Measurements from ENCODE around the gene SIGLEC9.

Gene SIGLEC9

GRCh38 chr19:51147663-51148062 lies 23.0 kb downstream of the SIGLEC9 start:
- no peak for DNase-seq

- no peak for DNase-seq
These were observed 23.9 kb downstream of the SIGLEC9 start for GRCh38 chr19:51148580-51148979.

DNA sequence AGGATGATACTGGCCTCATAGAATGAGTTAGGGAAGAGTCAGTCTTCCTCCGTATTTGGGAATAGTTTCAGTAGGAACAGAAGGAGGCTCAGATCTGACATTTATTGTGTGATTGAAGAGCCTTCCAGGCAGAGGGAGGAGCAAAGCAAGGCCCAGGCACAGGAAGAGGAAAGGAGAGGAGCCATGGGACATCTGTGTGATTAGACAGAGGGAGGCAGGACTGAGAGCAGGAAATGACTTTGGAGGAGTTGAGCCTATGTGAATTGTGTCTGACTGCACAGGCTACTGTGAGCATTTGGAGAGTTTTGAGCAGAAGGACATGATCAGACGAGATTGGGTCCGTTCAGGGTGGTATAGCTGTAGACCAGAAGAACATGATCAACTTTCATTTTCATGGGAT lies 25.9 kb downstream of the SIGLEC9 start:
- DNase-seq: no peak

GRCh38 chr19:51156710-51157109 lies 32.0 kb downstream of the SIGLEC9 start:
- no peak for DNase-seq

- DNase-seq: no peak
These were observed 32.6 kb downstream of the SIGLEC9 start for GRCh38 chr19:51157265-51157664.

DNA sequence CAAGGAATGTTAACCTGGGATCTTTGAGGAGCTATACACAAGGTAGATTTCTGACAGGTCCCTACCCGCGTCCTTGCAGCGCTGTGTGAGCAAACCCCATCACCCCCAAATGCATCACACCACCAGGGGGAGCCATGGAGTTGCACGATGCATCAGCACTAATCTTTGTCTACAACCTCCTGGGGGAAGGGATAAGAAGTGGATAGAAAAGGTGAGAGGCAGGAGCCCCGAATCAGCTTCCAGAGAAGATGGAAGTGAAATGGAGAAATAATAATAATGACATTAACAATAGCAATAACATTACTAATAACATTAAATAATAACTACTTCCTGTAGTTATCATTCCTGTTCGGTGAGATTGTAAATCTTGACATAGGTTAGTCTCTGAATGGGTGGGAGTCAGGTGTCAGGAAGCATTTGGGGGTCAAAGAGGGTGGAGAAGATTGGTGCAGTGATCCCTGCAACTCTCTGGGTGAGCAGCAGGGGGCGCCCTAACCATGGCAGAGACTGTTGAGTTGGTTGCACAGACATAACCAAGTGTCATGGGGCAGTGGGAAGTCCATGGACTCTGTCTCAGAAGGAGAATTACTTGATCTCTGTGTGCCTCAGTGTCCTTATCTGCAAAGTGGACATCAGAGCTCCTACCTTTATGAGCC lies 33.9 kb downstream of the SIGLEC9 start:
- peak; percentile 78 for DNase-seq

DNA sequence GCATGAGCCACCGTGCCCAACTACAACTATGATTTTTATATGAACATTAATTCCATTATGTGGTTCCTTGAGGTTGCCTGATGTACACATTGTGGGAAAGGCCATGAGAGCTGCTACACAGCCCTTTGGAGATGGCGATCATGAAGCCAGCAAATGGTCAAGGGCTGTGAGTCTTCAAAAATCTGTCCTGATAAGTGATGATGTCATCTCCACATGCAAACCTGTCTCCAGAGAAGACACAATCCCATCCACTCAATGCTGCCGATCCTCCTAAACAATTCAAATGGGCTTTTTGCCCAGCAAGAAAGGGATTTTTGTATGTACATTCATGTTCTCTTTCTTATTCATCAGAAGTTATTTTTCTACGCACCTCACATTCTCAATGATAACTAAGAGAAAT lies 35.0 kb downstream of the SIGLEC9 start:
- DNase-seq: no peak

- DNase-seq: no peak
These were observed 36.6 kb downstream of the SIGLEC9 start for GRCh38 chr19:51161266-51161665.

DNA sequence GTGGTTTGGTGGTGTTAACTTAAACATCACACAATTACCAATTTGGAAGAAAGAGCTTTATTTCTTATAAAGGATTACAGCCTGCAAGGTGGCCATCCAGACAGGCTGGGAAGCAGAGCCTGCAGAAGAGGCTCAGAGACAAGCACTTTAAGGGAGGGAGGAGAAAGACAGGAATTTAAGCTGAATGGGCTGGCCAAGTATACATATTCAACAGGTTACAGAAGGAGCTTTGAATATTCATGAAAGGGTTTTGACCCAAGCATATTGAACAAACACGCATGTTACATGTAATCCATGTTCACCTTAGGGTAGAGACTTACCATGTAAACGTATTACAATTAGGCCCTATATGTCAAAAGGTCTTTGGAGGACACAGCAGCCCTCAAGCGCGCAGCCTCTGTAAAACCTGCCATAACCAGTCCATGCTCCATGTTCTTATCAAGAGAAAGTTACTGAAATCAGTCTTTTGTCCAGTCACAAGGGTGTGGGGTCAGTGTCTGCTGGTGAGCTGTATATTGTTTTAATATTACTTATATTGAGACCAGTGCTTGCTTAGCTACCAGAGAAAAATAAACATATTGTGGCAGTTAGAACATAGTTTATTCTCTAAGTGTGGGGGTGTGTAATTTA lies 37.3 kb downstream of the SIGLEC9 start:
- DNase-seq: no peak

GRCh38 chr19:51163257-51163656 lies 38.6 kb downstream of the SIGLEC9 start:
- no peak for DNase-seq

DNA sequence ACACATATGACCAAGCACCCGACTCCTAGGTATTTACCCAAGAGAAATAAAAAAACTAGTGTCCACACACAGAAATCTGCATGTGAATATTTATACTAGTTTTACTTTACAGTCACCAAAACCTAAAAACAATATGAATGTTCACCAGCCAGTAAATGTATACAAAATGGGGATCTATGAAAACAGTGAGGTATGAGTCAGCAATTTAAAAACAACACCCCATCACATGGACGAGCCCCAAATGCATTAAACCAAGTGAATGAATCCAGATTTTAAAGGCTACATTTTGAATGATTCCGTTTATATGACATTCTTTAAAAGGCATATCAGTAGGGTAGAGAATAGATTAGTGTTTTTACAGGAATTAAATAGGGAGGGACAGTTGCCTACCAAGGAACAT lies 39.5 kb downstream of the SIGLEC9 start:
- DNase-seq: no peak

DNA sequence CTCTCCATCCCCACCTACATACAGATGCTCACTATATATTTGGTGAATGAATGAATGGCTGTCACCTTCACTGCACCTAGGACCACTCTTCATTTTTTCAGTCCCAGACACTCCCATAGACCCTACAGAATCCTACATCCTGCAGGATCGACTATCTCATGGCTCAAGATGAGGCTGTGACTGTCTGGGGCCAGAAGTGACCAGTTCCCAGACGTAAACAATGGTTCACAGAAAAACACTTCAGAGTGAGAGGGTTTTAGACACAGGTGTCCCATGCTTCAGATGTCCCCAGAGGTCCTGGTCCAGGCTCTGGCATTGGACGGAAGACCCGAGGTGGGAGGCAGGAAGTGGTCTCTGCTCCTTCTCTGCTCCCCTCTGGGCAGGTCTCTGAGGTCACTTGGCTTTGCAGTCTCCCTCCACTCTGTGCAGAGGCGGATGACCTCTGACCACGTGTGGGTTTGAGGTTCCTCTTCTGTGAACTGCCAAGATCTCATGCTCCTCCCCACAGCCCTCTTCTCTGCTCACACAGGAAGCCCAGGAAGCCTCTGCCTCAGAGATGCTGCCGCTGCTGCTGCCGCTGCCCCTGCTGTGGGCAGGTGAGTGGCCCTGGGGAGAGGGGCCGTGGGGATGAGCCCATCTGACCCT lies 42.3 kb downstream of the SIGLEC9 start:
- no peak for DNase-seq

GRCh38 chr19:51168564-51169282 lies 44.0 kb downstream of the SIGLEC9 start:
- no peak for DNase-seq

- peak; percentile 62 for DNase-seq
These were observed 44.7 kb downstream of the SIGLEC9 start for GRCh38 chr19:51169283-51169918.

DNA sequence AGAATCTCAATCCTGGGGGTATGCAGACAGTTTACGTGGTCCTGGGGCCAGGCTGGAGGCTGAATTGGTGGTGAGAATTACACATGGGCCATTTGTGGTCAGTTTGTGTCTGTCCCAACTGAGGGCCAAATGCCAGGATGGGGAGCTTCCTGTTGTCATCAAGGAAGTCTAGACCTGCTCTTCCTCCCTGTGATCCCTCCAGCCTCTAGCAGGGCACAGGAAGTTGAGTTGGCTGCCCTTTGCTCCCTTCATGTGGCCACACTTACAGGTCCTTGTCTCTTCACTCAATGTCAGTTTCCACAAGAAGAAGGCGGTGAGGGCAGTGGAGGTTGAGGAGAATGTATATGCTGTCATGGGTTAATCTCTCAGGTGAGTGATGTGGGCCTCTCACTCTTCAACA lies 47.5 kb downstream of the SIGLEC9 start:
- no peak for DNase-seq

DNA sequence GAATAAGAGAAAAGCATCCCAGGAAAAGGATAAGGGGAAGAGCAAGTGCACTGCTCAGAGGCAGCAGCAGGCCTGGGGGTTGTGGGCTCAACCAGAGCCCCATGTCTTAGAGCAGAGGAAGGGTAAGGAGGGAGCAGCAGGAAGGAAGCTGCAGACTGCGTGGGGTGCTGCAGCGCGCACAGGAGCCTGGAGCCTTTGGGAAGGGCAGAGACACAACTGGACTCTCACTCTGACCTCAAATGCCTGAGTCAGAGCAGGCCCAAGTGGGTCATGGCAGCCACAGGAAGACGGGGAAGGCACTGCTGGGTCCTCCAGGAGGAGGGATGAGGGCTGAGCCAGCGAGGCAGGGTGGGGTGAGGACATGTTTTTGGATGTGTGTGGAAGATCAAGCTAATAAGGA lies 49.0 kb downstream of the SIGLEC9 start:
- DNase-seq: no peak

DNA sequence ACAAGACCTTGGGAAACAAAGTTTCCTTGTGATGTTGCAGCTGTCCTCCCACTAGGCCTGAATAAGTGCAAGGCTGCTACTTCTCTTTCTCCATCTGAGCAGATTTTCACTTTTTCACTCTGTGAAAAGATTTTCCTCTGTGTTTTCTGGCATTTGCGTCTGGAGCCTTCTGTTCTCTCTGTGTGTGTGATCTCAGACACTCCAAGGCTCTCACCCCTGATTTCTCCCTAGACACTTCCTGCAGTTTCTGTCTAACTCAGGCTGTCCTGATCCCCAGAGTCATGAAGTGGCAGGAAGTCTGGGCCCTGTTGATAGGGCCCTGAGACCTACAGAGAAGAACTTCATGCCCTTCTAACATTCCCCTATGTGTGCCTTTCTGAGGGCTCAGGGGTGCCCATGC lies 54.5 kb downstream of the SIGLEC9 start:
- no peak for DNase-seq
